ENCODE data around the gene CBR1. TPM values are rescaled to one million over a fixed set of nuclear protein-coding genes. Genes with fewer than 3 reads are reported as not detected.

The CBR1 gene
- total RNA-seq, 2 donors from 2014 or later, result 174 to 186 TPM

GRCh38 chr21:36061445-36061844 is 8.4 kb upstream of the CBR1 start:
- Histone ChIP-seq H3K4me3 (no peak overlapping the region), H3K27ac (no peak overlapping the region), H3K27me3 (replicated peaks; ENCODE audit: insufficient read depth) (no peaks in the 10 kb centered on the region), H3K9me3 (no peaks in the 10 kb centered on the region), H3K36me3 (peaks cover 6% of the 10 kb centered on the region), H3K4me1 (ENCODE audit: control insufficient read depth in 1 of 2, low read depth in 2 of 2) (peaks cover 9% of the 10 kb centered on the region in 2 donors)
- no peak for TF ChIP-seq CTCF (IDR thresholded peaks at IDR 0.05)
- ATAC-seq (ENCODE audit: insufficient number of reproducible peaks, low FRiP score, low read depth) (no peak), DNase-seq (ENCODE audit: low spot score) (no peak)

GRCh38 chr21:36063375-36064084 is 6.3 kb upstream of the CBR1 start:
- no peak for ATAC-seq (ENCODE audit: insufficient number of reproducible peaks, low FRiP score, low read depth)
- no peak for DNase-seq (ENCODE audit: low spot score)
- peaks cover 9% of the 10 kb centered on the region in 2 donors for H3K4me1 ChIP-seq (ENCODE audit: control insufficient read depth in 1 of 2, low read depth in 2 of 2)
- TF ChIP-seq CTCF (IDR thresholded peaks at IDR 0.05), result no peak
- H3K36me3 ChIP-seq, result no peaks in the 10 kb centered on the region
- H3K4me3 ChIP-seq, result no peak overlapping the region
- H3K27ac ChIP-seq, result no peak overlapping the region
- no peaks in the 10 kb centered on the region for H3K27me3 ChIP-seq (replicated peaks; ENCODE audit: insufficient read depth)
- H3K9me3 ChIP-seq, result no peaks in the 10 kb centered on the region

- Histone ChIP-seq H3K9me3 (no peaks in the 10 kb centered on the region), H3K27ac (no peak overlapping the region), H3K27me3 (replicated peaks; ENCODE audit: insufficient read depth) (no peaks in the 10 kb centered on the region), H3K36me3 (no peaks in the 10 kb centered on the region), H3K4me1 (ENCODE audit: control insufficient read depth in 1 of 2, low read depth in 2 of 2) (peaks cover 7 to 9% of the 10 kb centered on the region in 2 donors), H3K4me3 (no peak overlapping the region)
- TF ChIP-seq CTCF (IDR thresholded peaks at IDR 0.05), result no peak
- DNase-seq (ENCODE audit: low spot score) (no peak), ATAC-seq (ENCODE audit: insufficient number of reproducible peaks, low FRiP score, low read depth) (no peak)
These were observed 5.8 kb upstream of the CBR1 start for GRCh38 chr21:36064085-36064460.

- Histone ChIP-seq H3K27ac (no peak overlapping the region), H3K4me1 (ENCODE audit: control insufficient read depth in 1 of 2, low read depth in 2 of 2) (peaks cover 10 to 15% of the 10 kb centered on the region in 2 donors), H3K36me3 (no peaks in the 10 kb centered on the region), H3K9me3 (no peaks in the 10 kb centered on the region), H3K4me3 (no peak overlapping the region), H3K27me3 (replicated peaks; ENCODE audit: insufficient read depth) (no peaks in the 10 kb centered on the region)
- no peak for DNase-seq (ENCODE audit: low spot score)
- ATAC-seq (ENCODE audit: insufficient number of reproducible peaks, low FRiP score, low read depth), result no peak
- no peak for TF ChIP-seq CTCF (IDR thresholded peaks at IDR 0.05)
These were observed 4.3 kb upstream of the CBR1 start for GRCh38 chr21:36065497-36066036.

- H3K4me3 ChIP-seq, result no peak overlapping the region
- peak overlapping the region; percentile 77 to 79 for H3K27ac ChIP-seq
- H3K27me3 ChIP-seq (replicated peaks; ENCODE audit: insufficient read depth), result no peaks in the 10 kb centered on the region
- DNase-seq (ENCODE audit: low spot score) (no peak), ATAC-seq (ENCODE audit: insufficient number of reproducible peaks, low FRiP score, low read depth) (no peak)
- H3K4me1 ChIP-seq (ENCODE audit: control insufficient read depth in 1 of 2, low read depth in 2 of 2), result peaks cover 28 to 41% of the 10 kb centered on the region in 2 donors
- no peak for TF ChIP-seq CTCF (IDR thresholded peaks at IDR 0.05)
- peaks cover 9% of the 10 kb centered on the region for H3K36me3 ChIP-seq
- H3K9me3 ChIP-seq, result no peaks in the 10 kb centered on the region
These were observed 951 bp upstream of the CBR1 start for GRCh38 chr21:36068748-36069398.
